SKM-1 (cell line): ENCODE results near the gene RNF103.
"Not testable (repeated sequence)": the region's sequence is repeated elsewhere in the genome, so short reads cannot be mapped to it uniquely, and the experiment has no call there.

Experiments used
- DNase-seq: peaks from one replicate; lab custom pipeline; 2025; ENCODE audit not compliant: unreplicated experiment; lab: John Stamatoyannopoulos, UW

The RNF103 gene, protein sequence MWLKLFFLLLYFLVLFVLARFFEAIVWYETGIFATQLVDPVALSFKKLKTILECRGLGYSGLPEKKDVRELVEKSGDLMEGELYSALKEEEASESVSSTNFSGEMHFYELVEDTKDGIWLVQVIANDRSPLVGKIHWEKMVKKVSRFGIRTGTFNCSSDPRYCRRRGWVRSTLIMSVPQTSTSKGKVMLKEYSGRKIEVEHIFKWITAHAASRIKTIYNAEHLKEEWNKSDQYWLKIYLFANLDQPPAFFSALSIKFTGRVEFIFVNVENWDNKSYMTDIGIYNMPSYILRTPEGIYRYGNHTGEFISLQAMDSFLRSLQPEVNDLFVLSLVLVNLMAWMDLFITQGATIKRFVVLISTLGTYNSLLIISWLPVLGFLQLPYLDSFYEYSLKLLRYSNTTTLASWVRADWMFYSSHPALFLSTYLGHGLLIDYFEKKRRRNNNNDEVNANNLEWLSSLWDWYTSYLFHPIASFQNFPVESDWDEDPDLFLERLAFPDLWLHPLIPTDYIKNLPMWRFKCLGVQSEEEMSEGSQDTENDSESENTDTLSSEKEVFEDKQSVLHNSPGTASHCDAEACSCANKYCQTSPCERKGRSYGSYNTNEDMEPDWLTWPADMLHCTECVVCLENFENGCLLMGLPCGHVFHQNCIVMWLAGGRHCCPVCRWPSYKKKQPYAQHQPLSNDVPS

GRCh38 chr2:86623494-86624266 is at the start of gene RNF103:
TSS of gene RNF103 (minus strand) at chr2:86623865. CDS start at chr2:86622886, 979 bp downstream.
- DNase-seq: peak; percentile 82

DNA sequence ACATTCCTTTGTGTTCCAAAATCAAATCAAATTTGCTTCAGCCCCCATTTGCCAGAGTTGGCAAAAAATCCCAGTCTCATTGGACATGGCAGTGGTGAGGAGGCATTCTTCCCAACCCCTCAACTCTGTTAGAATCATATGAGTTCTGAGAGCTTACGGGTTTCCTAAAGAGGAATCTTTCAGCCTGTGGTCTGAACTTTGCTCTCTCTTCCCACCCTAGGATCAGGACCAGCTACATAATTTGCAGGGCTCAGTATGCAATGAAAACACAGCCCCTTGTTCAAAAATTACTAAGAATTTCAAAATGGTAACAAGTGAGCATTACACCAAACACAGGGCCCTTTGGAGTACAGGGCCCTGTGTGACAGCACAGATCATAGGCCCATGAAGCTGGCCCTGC is 49.3 kb upstream of the RNF103 start:
- no peak for DNase-seq

DNA sequence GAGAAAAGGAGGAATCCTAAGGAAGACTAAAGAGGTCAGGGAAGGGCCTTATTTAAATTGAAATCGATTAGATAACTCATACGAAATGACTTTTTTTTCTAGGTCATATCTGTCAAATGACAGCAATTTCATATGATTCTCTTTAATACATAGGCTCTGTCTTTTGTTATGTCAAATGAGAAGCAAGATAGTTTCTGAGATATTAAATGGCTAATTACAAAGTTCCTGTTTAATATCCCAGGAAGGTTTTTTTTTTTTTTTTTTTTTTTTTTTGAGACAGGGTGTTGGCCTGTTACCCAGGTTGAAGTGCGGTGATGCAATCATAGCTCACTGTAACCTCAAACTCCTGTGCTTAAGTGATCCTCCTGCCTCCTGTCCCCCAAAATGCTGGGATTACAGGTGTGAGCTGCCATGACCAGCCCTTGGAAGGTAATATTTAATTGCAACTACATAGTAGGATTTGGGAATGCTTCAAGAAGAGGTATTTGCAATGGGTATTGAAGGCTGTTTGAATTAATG is 48.4 kb upstream of the RNF103 start:
- DNase-seq: no peak

DNA sequence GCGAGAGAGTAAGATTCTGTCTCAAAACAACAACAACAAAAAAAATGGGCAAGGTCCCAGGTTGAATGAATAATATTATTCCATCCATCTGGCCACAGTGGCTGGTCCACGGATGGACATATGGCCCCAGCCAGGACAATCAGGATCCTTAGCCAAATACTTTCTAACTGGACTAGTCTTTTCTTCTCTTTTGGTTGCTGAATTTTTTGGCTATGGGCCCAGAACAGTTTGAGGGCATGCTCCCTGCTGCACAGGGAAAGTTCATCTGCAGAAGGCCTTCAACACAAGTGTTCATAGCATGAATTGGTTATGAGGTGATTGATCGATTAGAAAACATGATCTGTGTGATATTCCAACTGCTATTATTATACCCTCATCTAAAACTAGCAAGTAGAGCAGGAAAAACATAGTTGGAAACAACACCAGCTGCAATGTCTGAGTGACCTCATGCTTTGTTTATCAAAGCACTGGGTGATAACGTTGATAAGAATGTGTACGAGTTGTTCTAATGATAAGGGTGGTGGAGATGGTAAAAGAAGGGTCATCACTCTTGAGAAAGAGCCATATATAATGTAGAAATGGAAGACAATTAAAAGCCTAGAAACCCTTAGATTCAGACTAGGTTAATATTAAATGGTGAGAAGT is 47.8 kb upstream of the RNF103 start:
- no peak for DNase-seq

DNA sequence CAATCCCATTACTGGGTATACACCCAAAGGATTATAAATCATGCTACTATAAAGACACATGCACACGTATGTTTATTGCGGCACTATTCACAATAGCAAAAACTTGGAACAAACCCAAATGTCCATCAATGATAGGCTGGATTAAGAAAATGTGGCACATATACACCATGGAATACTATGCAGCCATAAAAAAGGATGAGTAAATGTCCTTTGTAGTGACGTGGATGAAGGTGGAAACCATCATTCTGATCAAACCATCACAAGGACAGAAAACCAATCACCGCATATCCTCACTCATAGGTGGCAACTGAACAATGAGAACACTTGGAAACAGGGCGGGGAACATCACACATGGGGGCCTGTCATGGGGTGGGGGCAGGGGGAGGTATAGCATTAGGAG is 45.7 kb upstream of the RNF103 start:
- DNase-seq: not testable (repeated sequence)

GRCh38 chr2:86661333-86661732 is 37.7 kb upstream of the RNF103 start:
- DNase-seq: no peak

- no peak for DNase-seq
Observed at GRCh38 chr2:86650188-86650587, 26.5 kb upstream of the RNF103 start.

DNA sequence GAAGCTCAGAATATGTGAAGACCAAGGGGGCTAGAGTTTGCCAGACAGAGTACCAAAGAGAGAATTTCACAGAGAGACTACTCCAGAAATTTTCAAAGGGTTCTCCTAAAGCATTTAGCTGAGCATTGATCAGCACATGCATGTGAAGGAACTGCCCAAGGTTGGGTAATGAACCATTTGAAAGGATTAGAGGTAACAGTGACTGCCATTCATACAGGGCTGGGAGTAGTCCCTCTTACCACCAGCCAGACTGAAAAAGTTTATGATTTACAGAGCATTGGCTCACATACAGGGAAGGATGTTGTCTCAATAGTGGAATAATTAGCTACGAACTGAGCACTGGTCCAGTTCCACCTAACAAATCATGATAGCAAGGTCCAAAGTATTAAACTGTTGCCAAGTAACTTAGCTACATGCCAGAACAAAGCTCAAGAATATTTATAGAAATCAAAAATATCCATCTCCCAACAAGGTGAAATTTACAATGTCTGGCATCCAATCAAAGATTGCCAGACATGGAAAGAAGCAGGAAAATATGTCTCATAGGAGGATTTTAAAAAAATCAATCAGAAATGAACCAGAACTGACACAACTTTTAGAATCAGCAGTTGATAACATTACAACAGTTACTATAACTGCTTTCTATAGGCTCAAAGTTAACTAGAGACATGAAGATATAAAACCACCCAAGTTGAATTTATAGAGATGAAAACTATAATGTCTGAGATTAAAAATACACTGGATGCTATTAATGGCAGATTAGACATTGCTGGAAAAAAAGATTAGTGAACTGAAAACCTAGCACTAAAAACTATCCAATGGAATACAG is 25.7 kb upstream of the RNF103 start:
- no peak for DNase-seq

DNA sequence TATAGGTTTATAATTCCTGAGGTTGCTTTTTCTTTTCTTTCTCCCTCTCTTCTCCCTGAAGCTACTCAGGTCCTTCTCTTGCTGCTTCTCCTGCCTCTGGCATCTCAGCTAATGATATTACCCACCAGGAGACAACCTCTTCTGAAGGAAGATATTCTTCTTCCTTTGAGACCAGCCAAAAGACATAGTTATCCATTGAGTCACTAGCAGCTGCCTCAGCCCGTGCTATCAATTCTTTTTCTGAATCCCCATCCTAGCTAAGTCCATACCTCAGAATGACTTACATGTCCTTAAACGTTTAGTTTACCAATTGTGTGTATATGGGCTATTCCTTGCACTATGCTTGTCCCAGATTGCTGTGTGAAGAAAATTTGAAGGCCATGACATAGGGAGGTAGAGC is 25.0 kb upstream of the RNF103 start:
- DNase-seq: no peak

GRCh38 chr2:86646865-86647264 is 23.2 kb upstream of the RNF103 start:
- no peak for DNase-seq

DNA sequence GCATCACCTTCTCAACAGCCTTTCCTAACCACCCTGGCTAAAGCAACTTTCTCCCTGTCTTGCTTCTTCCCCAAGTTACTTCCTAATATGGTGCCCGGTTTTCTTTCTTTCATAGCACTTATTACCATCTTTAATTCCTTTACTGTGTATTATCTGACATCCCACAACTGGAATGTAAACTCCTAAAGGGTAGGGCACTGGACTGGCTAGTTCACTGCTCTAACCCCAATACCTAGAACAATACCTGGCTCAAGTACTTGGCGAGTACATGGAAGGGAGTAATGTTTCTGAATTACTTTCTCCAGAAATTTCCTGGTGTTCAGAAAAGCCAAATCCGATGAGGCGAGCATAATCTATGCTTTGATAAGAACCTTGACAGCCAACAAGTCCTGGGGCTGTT is 22.7 kb upstream of the RNF103 start:
- no peak for DNase-seq

GRCh38 chr2:86645752-86646151 is 22.1 kb upstream of the RNF103 start:
- DNase-seq: no peak

- no peak for DNase-seq
Observed at GRCh38 chr2:86638712-86639111, 15.0 kb upstream of the RNF103 start.

DNA sequence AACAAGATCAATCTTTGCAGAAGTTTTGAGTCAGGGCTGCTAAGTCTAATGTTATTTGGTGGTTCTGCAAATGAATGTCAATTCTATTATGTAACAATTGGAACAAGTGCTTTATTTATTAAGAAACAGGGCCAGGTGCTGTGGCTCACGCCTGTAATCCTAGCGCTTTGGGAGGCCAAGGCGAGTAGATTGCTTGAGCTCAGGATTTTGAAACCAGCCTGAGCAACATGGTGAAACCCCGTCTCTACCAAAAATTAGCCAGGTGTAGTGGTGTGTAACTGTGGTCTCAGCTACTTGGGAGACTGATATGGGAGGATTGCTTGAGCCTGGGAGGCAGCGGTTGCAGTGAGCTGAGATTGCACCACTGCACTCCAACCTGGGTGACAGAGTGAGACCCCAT is 13.2 kb upstream of the RNF103 start:
- no peak for DNase-seq

DNA sequence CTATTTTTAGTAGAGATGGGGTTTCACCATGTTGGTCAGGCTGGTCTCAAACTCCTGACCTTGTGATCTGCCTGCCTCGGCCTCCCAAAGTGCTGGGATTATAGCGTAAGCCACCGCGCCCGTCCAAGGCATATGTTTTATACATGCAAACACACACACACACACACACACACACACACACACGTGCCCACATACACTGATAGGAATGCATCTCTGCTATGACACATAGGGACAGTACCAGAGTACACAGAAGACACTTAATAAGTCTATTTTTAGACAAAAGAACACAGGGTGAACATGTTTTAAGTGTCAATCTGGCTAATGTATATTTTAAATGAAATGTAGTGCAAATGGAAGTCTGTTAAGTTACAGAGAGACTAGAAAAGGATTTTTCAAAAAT is 10.7 kb upstream of the RNF103 start:
- no peak for DNase-seq

GRCh38 chr2:86633155-86633651 is 9.5 kb upstream of the RNF103 start:
- no peak for DNase-seq

DNA sequence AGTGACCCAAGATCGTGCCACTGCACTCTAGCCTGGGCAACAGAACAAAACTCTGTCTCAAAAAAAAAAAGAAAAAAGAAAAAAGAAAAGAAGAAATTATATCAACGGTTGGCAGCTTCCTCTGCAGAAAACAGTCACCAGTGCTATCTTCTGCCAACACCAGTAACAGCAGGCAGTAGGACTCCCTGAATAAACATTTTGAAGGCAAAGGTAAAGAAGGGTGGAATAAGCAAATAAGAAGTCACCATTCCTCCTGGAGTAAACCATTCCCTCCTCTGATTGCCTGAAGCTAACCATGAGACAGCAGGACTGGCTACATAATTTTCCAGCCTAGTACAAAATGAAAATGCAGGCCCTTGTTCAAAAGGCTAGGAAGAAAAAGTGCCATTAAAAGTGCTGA is 9.0 kb upstream of the RNF103 start:
- DNase-seq: no peak

- DNase-seq: no peak
Observed at GRCh38 chr2:86631846-86632485, 8.3 kb upstream of the RNF103 start.

DNA sequence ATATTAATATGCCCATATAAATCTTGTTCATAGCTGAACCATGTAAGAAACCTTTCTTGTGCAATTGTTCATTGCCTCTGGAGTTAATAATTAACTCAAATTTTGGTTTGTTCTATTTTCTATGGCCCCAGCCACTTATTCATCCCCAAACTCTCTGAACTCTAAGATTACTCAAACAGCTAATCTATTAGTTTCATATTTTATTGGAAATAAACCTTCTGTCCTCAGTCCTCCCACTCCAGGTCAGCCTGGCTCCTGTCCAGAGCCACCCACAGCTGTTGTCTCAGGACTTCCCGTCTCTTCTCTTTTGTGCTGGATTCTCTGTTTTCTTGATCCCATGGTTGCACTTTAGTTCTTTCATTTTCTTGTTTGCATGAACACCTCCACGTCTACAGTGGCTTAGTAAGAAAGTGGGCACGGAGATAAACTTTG is 4.4 kb upstream of the RNF103 start:
- no peak for DNase-seq
